Measurements from ENCODE around the gene CHAF1A.

The CHAF1A gene

DNA sequence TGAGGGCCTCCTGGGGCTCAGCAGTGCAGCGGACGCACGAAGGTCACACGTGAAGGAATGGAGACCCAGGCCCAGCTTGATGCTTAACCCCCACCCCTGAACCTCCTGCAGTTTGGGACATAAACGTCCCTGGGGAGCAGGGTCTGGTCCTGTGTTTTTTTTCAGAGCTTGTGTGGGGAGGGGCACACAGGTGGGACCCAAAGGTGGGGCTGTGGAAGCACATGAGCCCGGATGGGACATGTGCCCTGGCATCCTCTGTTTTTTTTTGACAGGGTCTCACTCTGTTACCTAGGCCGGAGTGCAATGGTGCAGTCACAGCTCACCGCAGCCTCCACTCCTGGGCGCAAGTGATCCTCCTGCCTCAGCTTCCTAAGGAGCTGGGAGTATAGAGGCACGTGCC lies 34.7 kb downstream of the CHAF1A start:
- H3K4me3 ChIP-seq (ENCODE audit: low read length, poor library complexity, severe bottlenecking) = no peak overlapping the region
- no peaks in the 10 kb centered on the region for H3K79me2 ChIP-seq (ENCODE audit: insufficient read depth, low read length)
- H3F3A ChIP-seq (ENCODE audit: low read depth) = no peaks in the 10 kb centered on the region
- H3K27me3 ChIP-seq (ENCODE audit: insufficient read depth, low read length, poor library complexity, severe bottlenecking) = no peaks in the 10 kb centered on the region
- H3K36me3 ChIP-seq (ENCODE audit: insufficient read depth, low read length) = peaks cover 70% of the 10 kb centered on the region; the same call in 1 of the 2 replicates
- H3K9me3 ChIP-seq (ENCODE audit: insufficient read depth, low read depth, low read length) = no peaks in the 10 kb centered on the region
- no peaks in the 10 kb centered on the region for H3K4me1 ChIP-seq (ENCODE audit: insufficient read depth, low read length, poor library complexity, severe bottlenecking)
- H3K4me2 ChIP-seq (ENCODE audit: low read depth, low read length, poor library complexity, severe bottlenecking) = no peak overlapping the region
- TF ChIP-seq, protein P1, sequence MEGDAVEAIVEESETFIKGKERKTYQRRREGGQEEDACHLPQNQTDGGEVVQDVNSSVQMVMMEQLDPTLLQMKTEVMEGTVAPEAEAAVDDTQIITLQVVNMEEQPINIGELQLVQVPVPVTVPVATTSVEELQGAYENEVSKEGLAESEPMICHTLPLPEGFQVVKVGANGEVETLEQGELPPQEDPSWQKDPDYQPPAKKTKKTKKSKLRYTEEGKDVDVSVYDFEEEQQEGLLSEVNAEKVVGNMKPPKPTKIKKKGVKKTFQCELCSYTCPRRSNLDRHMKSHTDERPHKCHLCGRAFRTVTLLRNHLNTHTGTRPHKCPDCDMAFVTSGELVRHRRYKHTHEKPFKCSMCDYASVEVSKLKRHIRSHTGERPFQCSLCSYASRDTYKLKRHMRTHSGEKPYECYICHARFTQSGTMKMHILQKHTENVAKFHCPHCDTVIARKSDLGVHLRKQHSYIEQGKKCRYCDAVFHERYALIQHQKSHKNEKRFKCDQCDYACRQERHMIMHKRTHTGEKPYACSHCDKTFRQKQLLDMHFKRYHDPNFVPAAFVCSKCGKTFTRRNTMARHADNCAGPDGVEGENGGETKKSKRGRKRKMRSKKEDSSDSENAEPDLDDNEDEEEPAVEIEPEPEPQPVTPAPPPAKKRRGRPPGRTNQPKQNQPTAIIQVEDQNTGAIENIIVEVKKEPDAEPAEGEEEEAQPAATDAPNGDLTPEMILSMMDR (conservative IDR thresholded peaks at IDR 0.05; ENCODE audit: low read length) = no peak
- TF ChIP-seq EZH2phosphoT487 (IDR thresholded peaks at IDR 0.05; ENCODE audit: borderline replicate concordance) = no peak
- no peak overlapping the region for H3K9ac ChIP-seq (ENCODE audit: low read depth, low read length, poor library complexity, severe bottlenecking)
- H3K9me2 ChIP-seq (replicated peaks; ENCODE audit: low read depth, low read length) = no peaks in the 10 kb centered on the region
- H2AFZ ChIP-seq (ENCODE audit: low read length) = no peak overlapping the region
- H4K20me1 ChIP-seq (ENCODE audit: insufficient read depth, low read length, poor library complexity, severe bottlenecking) = no peaks in the 10 kb centered on the region

DNA sequence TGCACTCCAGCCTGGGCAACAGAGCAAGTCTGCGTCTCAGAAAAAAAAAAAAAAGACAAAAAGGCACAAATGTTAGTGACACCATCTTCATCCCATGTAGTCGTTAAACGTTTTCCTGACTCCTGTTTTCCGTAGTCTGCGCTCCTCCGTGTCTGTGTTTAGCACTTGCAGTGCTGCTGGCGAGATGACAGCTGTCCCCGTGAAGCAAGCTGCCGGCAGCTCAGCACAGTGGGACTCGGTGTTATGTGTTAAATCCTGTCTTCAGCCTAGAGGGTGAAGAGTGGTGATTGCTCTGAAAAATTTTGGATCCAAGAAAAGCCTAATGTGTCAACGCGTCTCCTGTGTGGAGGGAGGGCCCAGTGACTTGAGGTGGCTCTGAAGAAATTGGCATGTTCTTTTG lies 36.8 kb downstream of the CHAF1A start:
- Histone ChIP-seq H3K4me2 (ENCODE audit: low read depth, low read length, poor library complexity, severe bottlenecking) (no peak overlapping the region), H4K20me1 (ENCODE audit: insufficient read depth, low read length, poor library complexity, severe bottlenecking) (no peaks in the 10 kb centered on the region), H3K79me2 (ENCODE audit: insufficient read depth, low read length) (no peaks in the 10 kb centered on the region), H3K4me1 (ENCODE audit: insufficient read depth, low read length, poor library complexity, severe bottlenecking) (no peaks in the 10 kb centered on the region), H3F3A (ENCODE audit: low read depth) (no peaks in the 10 kb centered on the region), H3K4me3 (ENCODE audit: low read length, poor library complexity, severe bottlenecking) (no peak overlapping the region), H3K9me2 (replicated peaks; ENCODE audit: low read depth, low read length) (no peaks in the 10 kb centered on the region), H3K9me3 (ENCODE audit: insufficient read depth, low read depth, low read length) (no peaks in the 10 kb centered on the region), H3K9ac (ENCODE audit: low read depth, low read length, poor library complexity, severe bottlenecking) (no peak overlapping the region), H3K27me3 (ENCODE audit: insufficient read depth, low read length, poor library complexity, severe bottlenecking) (no peaks in the 10 kb centered on the region), H2AFZ (ENCODE audit: low read length) (no peak overlapping the region), H3K36me3 (ENCODE audit: insufficient read depth, low read length) (peaks cover 65% of the 10 kb centered on the region; the same call in 1 of the 2 replicates)
- TF ChIP-seq, protein P1 (conservative IDR thresholded peaks at IDR 0.05; ENCODE audit: low read length) = no peak
- TF ChIP-seq EZH2phosphoT487 (IDR thresholded peaks at IDR 0.05; ENCODE audit: borderline replicate concordance) = no peak

DNA sequence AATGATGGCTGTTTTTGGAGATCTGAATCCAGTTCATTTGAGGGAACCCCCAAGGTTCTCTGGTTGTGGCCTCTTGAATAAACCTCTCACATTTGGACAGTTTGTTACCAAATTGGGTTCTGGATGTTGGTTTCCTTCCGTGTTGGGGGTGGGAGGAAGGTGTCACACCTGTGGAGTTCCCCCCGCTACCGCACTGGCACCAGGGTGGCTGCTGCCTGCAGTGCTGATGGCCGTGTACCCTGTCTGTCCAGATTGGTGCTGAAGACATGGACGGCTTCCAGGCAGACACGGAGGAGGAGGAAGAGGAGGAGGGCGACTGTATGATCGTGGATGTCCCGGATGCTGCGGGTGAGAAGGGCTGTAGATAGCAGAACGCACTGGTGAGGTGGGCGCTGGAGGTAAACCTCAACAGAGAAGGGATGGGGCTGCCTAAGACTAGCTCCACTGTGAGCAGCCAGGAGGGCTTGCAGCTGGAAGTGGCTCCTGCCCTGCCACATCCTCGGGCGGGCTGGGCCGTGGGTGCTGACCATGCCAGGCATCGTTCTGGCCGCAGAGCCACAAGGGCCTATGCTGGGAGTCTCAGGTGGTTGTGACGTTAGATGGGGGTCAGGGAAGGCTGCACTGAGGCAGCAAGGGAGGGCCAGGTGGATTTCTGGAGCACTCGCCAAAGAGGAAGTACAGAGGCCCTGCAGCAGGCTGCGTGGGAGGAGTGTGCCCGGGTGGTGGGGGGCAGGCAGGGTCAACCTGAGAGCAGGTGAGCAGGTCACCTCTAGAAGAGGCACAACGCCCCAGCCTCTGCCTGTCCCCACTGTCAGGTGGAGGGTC lies 39.8 kb downstream of the CHAF1A start:
- Histone ChIP-seq H3K4me2 (ENCODE audit: low read depth, low read length, poor library complexity, severe bottlenecking) (no peak overlapping the region), H3K4me3 (ENCODE audit: low read length, poor library complexity, severe bottlenecking) (no peak overlapping the region), H3F3A (ENCODE audit: low read depth) (no peaks in the 10 kb centered on the region), H3K27me3 (ENCODE audit: insufficient read depth, low read length, poor library complexity, severe bottlenecking) (no peaks in the 10 kb centered on the region), H4K20me1 (ENCODE audit: insufficient read depth, low read length, poor library complexity, severe bottlenecking) (no peaks in the 10 kb centered on the region), H2AFZ (ENCODE audit: low read length) (no peak overlapping the region), H3K9ac (ENCODE audit: low read depth, low read length, poor library complexity, severe bottlenecking) (no peak overlapping the region), H3K4me1 (ENCODE audit: insufficient read depth, low read length, poor library complexity, severe bottlenecking) (no peaks in the 10 kb centered on the region), H3K9me2 (replicated peaks; ENCODE audit: low read depth, low read length) (no peaks in the 10 kb centered on the region), H3K36me3 (ENCODE audit: insufficient read depth, low read length) (peaks cover 70% of the 10 kb centered on the region; the same call in 1 of the 2 replicates), H3K79me2 (ENCODE audit: insufficient read depth, low read length) (no peaks in the 10 kb centered on the region), H3K9me3 (ENCODE audit: insufficient read depth, low read depth, low read length) (no peaks in the 10 kb centered on the region)
- TF ChIP-seq, protein P1 (conservative IDR thresholded peaks at IDR 0.05; ENCODE audit: low read length) = no peak
- TF ChIP-seq EZH2phosphoT487 (IDR thresholded peaks at IDR 0.05; ENCODE audit: borderline replicate concordance) = no peak
